HG03354 (cell line): ENCODE data around the gene WFDC13.

Source experiments
- ATAC-seq: cut with Tn5 transposase; IDR thresholded peaks from one replicate; pipeline ENCODE4 v1.9.1; 2021; ENCODE audit warnings: mild to moderate bottlenecking; ENCODE audit not compliant: unreplicated experiment, poor library complexity, severe bottlenecking

The WFDC13 gene

GRCh38 chr20:45758096-45758495 lies 56.3 kb downstream of the WFDC13 start:
- no peak for ATAC-seq
